Uterus (tissue), 4 donors: Measurements from ENCODE around the gene DPM3. TPM values are rescaled to one million over a fixed set of nuclear protein-coding genes. Genes with fewer than 3 reads are reported as not detected.
A peak's percentile ranks its signal among the peaks of the same experiment; 100 is the strongest.

ENCODE experiments used
- DNase-seq, 2 donors: peaks; one replicate each; pipeline ENCODE4 v3.0.0-alpha.2; 2019 to 2020
- H3K27ac ChIP-seq, 2 donors: fragments of 200-600 bp; sonication (generic); 1 replicate in 1 of 2; 2 replicates in 1 of 2; pipeline ENCODE4 v1.5.1; 2016 to 2018
- H3K27me3 ChIP-seq, 2 donors: fragments of 200-600 bp; sonication (generic); one replicate each; pipeline ENCODE4 v1.5.1; 2018 to 2019; ENCODE audit warnings: control low read depth in 1 of 2
- H3K36me3 ChIP-seq, 2 donors: fragments of 200-600 bp; sonication (generic); one replicate each; pipeline ENCODE4 v1.5.1; 2019; ENCODE audit warnings: control low read depth in 1 of 2
- H3K4me1 ChIP-seq, 2 donors: fragments of 200-600 bp; sonication (generic); one replicate each; pipeline ENCODE4 v1.5.1; 2018 to 2019; ENCODE audit warnings: control low read depth in 1 of 2
- H3K4me3 ChIP-seq, 2 donors: fragments of 200-600 bp; sonication (generic); 1 replicate in 1 of 2; 2 replicates in 1 of 2; pipeline ENCODE4 v1.5.1; 2018 to 2019; ENCODE audit warnings: mild to moderate bottlenecking in 1 of 2
- H3K9me3 ChIP-seq, 2 donors: fragments of 200-600 bp; sonication (generic); one replicate each; pipeline ENCODE4 v1.5.1; 2019; ENCODE audit warnings: control low read depth in 1 of 2
- POLR2A ChIP-seq, 2 donors: fragments of 450-650 bp; IDR thresholded peaks; one replicate each; pipeline ENCODE4 v1.6.1; 2016; ENCODE audit warnings: antibody characterized with exemption in 2 of 2, mild to moderate bottlenecking in 1 of 2, moderate library complexity in 1 of 2
- intact Hi-C: fragments of 100-400 bp; cut with DNase I; formaldehyde crosslinking; loops from one replicate; pipeline ENCODE4 v1.15.1; 2023; ENCODE audit warnings: low total_unique reads
- total RNA-seq, 4 donors: library from RNA; depleted of rRNA in 3 of 4; stranded (reverse); fragments of >200 nt in 3 of 4; gene quantifications; one replicate each; pipeline versions ENCODE4 v1.1.0 to v1.2.4, GENCODE V29; 2014 to 2023
- TF ChIP-seq, protein P1 (sequence below), 4 experiments: fragments of 200-600 bp in 2 of 4; fragments of 450-650 bp in 2 of 4; sonication (generic) in 2 of 4; IDR thresholded peaks; one replicate each; pipeline ENCODE4 v1.5.1; 2016 to 2019; ENCODE audit warnings: antibody characterized with exemption in 4 of 4, mild to moderate bottlenecking in 2 of 4, moderate library complexity in 1 of 4
- donor health status: DM: yes; HTN: yes; CAD: no.

The DPM3 gene
- total RNA-seq, 4 donors from 2014 or later: 36.1 to 94.4 (median 85.4) TPM

DNA sequence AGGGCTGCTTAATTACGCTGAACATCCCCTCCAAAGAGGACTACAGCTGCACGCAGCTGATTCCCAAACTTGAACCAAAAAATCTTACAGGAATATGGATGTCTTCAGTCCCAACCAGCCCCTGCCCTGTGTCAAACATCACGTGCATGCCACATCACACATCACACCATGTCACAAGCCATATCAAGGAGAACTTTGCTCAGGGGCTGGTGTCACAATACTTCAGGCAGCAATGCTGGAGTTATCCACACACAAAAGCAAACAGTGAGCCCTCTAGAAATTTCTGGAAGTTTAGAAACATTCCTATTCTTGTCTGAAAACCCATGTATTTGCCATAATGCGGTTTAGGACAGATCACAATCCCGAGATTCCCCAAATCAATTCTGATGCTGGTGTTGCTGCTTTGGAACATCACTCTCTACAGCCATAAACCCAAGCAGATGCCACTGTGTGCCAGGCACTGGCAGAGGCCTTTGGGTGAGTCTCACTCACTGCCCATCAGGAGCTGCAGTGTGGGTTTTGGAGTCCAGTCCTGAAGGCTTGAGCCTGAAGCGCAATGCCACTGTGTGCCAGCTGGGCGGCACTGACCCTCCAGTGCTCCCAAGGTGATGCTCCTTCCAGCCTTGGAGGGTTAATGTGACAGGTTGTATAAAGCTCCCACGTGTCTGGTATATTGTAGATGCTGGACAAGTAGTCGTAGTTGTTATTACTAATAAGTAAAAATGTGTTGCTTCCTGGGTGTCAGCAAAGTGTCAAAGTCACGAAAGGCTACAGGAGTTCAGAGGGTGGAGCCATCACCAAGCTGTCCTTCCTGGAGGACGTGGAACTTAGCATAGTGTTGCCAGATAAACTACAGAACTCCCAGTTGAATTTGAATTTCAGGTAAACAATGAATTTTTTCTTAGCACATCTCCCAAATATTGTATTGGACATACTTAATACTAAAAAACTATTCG lies 32.7 kb downstream of the DPM3 start:
- Histone ChIP-seq H3K9me3 (no peaks in the 10 kb centered on the region), H3K36me3 (no peaks in the 10 kb centered on the region), H3K27ac (no peak overlapping the region), H3K27me3 (no peaks in the 10 kb centered on the region), H3K4me1 (no peaks in the 10 kb centered on the region), H3K4me3 (no peak overlapping the region)
- TF ChIP-seq, protein P1, sequence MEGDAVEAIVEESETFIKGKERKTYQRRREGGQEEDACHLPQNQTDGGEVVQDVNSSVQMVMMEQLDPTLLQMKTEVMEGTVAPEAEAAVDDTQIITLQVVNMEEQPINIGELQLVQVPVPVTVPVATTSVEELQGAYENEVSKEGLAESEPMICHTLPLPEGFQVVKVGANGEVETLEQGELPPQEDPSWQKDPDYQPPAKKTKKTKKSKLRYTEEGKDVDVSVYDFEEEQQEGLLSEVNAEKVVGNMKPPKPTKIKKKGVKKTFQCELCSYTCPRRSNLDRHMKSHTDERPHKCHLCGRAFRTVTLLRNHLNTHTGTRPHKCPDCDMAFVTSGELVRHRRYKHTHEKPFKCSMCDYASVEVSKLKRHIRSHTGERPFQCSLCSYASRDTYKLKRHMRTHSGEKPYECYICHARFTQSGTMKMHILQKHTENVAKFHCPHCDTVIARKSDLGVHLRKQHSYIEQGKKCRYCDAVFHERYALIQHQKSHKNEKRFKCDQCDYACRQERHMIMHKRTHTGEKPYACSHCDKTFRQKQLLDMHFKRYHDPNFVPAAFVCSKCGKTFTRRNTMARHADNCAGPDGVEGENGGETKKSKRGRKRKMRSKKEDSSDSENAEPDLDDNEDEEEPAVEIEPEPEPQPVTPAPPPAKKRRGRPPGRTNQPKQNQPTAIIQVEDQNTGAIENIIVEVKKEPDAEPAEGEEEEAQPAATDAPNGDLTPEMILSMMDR (IDR thresholded peaks at IDR 0.05): no peak
- TF ChIP-seq POLR2A (IDR thresholded peaks at IDR 0.05): no peak
- intact Hi-C loops: no loop called here
- DNase-seq: no peak

- intact Hi-C loops: no loop called here
Observed at GRCh38 chr1:155106862-155107261, 33.5 kb downstream of the DPM3 start.

GRCh38 chr1:155105604-155106011 lies 34.7 kb downstream of the DPM3 start:
- H3K36me3 ChIP-seq: no peaks in the 10 kb centered on the region
- intact Hi-C loops: no loop called here
- H3K27me3 ChIP-seq: no peaks in the 10 kb centered on the region
- TF ChIP-seq, protein P1 (IDR thresholded peaks at IDR 0.05): no peak
- no peak for TF ChIP-seq POLR2A (IDR thresholded peaks at IDR 0.05)
- no peak overlapping the region for H3K4me3 ChIP-seq
- H3K27ac ChIP-seq: no peak overlapping the region
- H3K9me3 ChIP-seq: no peaks in the 10 kb centered on the region
- no peaks in the 10 kb centered on the region for H3K4me1 ChIP-seq
- no peak for DNase-seq

More at GRCh38 chr1:155106862-155107261, 33.5 kb downstream of the DPM3 start:
- H3K27me3 ChIP-seq: no peaks in the 10 kb centered on the region
- no peak for DNase-seq
- no peak overlapping the region for H3K4me3 ChIP-seq
- H3K27ac ChIP-seq: no peak overlapping the region
- no peak for TF ChIP-seq POLR2A (IDR thresholded peaks at IDR 0.05)
- TF ChIP-seq, protein P1 (IDR thresholded peaks at IDR 0.05): no peak
- no peaks in the 10 kb centered on the region for H3K9me3 ChIP-seq
- H3K36me3 ChIP-seq: no peaks in the 10 kb centered on the region
- no peaks in the 10 kb centered on the region for H3K4me1 ChIP-seq

- no peaks in the 10 kb centered on the region for H3K36me3 ChIP-seq
- no peak for TF ChIP-seq POLR2A (IDR thresholded peaks at IDR 0.05)
- TF ChIP-seq, protein P1 (IDR thresholded peaks at IDR 0.05): peak in 1 of 4 experiments; percentile 4
- H3K27ac ChIP-seq: no peak overlapping the region
- DNase-seq: no peak
- H3K4me1 ChIP-seq: no peaks in the 10 kb centered on the region
- no peaks in the 10 kb centered on the region for H3K9me3 ChIP-seq
- H3K4me3 ChIP-seq: no peak overlapping the region
- intact Hi-C loops: no loop called here
- no peaks in the 10 kb centered on the region for H3K27me3 ChIP-seq
Observed at GRCh38 chr1:155104605-155105534, 35.5 kb downstream of the DPM3 start.
